ENCODE results near the gene XAGE1B.
"Not testable (repeated sequence)": the region's sequence is repeated elsewhere in the genome, so short reads cannot be mapped to it uniquely, and the experiment has no call there.

DNA sequence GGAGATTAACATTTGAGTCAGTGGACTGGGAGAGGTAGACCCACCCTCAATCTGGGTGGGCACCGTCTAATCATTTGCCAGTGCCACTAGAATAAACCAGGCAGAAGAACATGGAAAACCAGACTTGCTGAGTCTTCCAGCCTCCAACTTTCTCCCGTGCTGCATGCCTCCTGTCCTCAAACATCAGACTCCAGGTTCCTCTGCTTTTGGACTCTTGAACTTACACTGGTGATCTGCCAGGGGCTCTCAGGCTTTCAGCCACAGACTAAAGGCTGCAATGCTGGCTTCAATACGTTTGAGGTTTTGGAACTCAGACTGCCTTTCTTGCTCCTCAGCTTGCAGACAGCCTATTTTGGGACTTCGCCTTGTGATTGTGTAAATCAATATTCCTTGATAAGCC, 24.2 kb upstream of the XAGE1B start:
- TF ChIP-seq, protein P1, sequence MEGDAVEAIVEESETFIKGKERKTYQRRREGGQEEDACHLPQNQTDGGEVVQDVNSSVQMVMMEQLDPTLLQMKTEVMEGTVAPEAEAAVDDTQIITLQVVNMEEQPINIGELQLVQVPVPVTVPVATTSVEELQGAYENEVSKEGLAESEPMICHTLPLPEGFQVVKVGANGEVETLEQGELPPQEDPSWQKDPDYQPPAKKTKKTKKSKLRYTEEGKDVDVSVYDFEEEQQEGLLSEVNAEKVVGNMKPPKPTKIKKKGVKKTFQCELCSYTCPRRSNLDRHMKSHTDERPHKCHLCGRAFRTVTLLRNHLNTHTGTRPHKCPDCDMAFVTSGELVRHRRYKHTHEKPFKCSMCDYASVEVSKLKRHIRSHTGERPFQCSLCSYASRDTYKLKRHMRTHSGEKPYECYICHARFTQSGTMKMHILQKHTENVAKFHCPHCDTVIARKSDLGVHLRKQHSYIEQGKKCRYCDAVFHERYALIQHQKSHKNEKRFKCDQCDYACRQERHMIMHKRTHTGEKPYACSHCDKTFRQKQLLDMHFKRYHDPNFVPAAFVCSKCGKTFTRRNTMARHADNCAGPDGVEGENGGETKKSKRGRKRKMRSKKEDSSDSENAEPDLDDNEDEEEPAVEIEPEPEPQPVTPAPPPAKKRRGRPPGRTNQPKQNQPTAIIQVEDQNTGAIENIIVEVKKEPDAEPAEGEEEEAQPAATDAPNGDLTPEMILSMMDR (IDR thresholded peaks at IDR 0.05; ENCODE audit: borderline replicate concordance, extremely low read depth, low read length, poor library complexity, severe bottlenecking) = not testable (repeated sequence)
- not testable (repeated sequence) for TF ChIP-seq EZH2 (IDR thresholded peaks at IDR 0.05; ENCODE audit: borderline replicate concordance, low read depth, low read length, severe bottlenecking)
